ENCODE data around the gene ZNF775. TPM values are rescaled to one million over a fixed set of nuclear protein-coding genes. Genes with fewer than 3 reads are reported as not detected.
A peak's percentile ranks its signal among the peaks of the same experiment; 100 is the strongest.
"Not testable (repeated sequence)": the region's sequence is repeated elsewhere in the genome, so short reads cannot be mapped to it uniquely, and the experiment has no call there.

ZNF775 gene
- total RNA-seq, 1 experiment from 2014 or later = 5.8 TPM

- Histone ChIP-seq H3K27me3 (replicated peaks) (no peaks in the 10 kb centered on the region), H3K36me3 (peaks cover 30% of the 10 kb centered on the region), H3K27ac (no peak overlapping the region), H3K4me1 (replicated peaks) (peaks cover 18% of the 10 kb centered on the region), H3K4me3 (no peak overlapping the region), H3K9me3 (replicated peaks) (no peaks in the 10 kb centered on the region)
- DNase-seq (ENCODE audit: low read depth in 1 of 2, low spot score in 2 of 2) = no peak
Observed at GRCh38 chr7:150377635-150378034, 1.5 kb upstream of the ZNF775 start.

GRCh38 chr7:150378115-150378852 lies 846 bp upstream of the ZNF775 start:
- DNase-seq (ENCODE audit: low read depth in 1 of 2, low spot score in 2 of 2) = peak; percentile 78 to 82

GRCh38 chr7:150379441-150380379 lies 580 bp downstream of the ZNF775 start:
- DNase-seq (ENCODE audit: low read depth in 1 of 2, low spot score in 2 of 2) = peak in 1 of 2 experiments; percentile 52
- peak overlapping the region; percentile 17; the same call in 1 of the 2 replicates for H3K27ac ChIP-seq

More at GRCh38 chr7:150378115-150378852, 846 bp upstream of the ZNF775 start:
- peaks cover 18% of the 10 kb centered on the region for H3K4me1 ChIP-seq (replicated peaks)
- no peaks in the 10 kb centered on the region for H3K27me3 ChIP-seq (replicated peaks)
- H3K27ac ChIP-seq = peak overlapping the region; percentile 64
- H3K4me3 ChIP-seq = peak overlapping the region; percentile 52
- H3K9me3 ChIP-seq (replicated peaks) = no peaks in the 10 kb centered on the region
- peaks cover 23% of the 10 kb centered on the region for H3K36me3 ChIP-seq

GRCh38 chr7:150380463-150380862 lies 1.3 kb downstream of the ZNF775 start:
- no peak for DNase-seq (ENCODE audit: low read depth in 1 of 2, low spot score in 2 of 2)
- Histone ChIP-seq H3K36me3 (peaks cover 6% of the 10 kb centered on the region; the same call in 1 of the 2 replicates), H3K9me3 (replicated peaks) (no peaks in the 10 kb centered on the region), H3K27me3 (replicated peaks) (no peaks in the 10 kb centered on the region), H3K27ac (no peak overlapping the region), H3K4me3 (no peak overlapping the region; the same call in 1 of the 2 replicates), H3K4me1 (replicated peaks) (peaks cover 12% of the 10 kb centered on the region)

More at GRCh38 chr7:150379441-150380379, 580 bp downstream of the ZNF775 start:
- H3K27me3 ChIP-seq (replicated peaks) = no peaks in the 10 kb centered on the region
- peaks cover 14% of the 10 kb centered on the region for H3K4me1 ChIP-seq (replicated peaks)
- H3K4me3 ChIP-seq = peak overlapping the region; percentile 52
- no peaks in the 10 kb centered on the region for H3K9me3 ChIP-seq (replicated peaks)
- peaks cover 9% of the 10 kb centered on the region for H3K36me3 ChIP-seq

GRCh38 chr7:150381096-150381495 lies 2.0 kb downstream of the ZNF775 start:
- no peaks in the 10 kb centered on the region for H3K27me3 ChIP-seq (replicated peaks)
- no peak overlapping the region for H3K27ac ChIP-seq
- DNase-seq (ENCODE audit: low read depth in 1 of 2, low spot score in 2 of 2) = no peak
- H3K4me3 ChIP-seq = no peak overlapping the region
- peaks cover 12% of the 10 kb centered on the region for H3K4me1 ChIP-seq (replicated peaks)
- H3K36me3 ChIP-seq = peaks cover 2% of the 10 kb centered on the region; the same call in 1 of the 2 replicates
- no peaks in the 10 kb centered on the region for H3K9me3 ChIP-seq (replicated peaks)

GRCh38 chr7:150381785-150382122 lies 2.6 kb downstream of the ZNF775 start:
- Histone ChIP-seq H3K27ac (no peak overlapping the region), H3K4me1 (replicated peaks) (peaks cover 12% of the 10 kb centered on the region), H3K27me3 (replicated peaks) (no peaks in the 10 kb centered on the region), H3K9me3 (replicated peaks) (no peaks in the 10 kb centered on the region), H3K4me3 (no peak overlapping the region), H3K36me3 (no peaks in the 10 kb centered on the region)
- no peak for DNase-seq (ENCODE audit: low read depth in 1 of 2, low spot score in 2 of 2)

- peaks cover 12% of the 10 kb centered on the region for H3K4me1 ChIP-seq (replicated peaks)
- no peak for DNase-seq (ENCODE audit: low read depth in 1 of 2, low spot score in 2 of 2)
- no peak overlapping the region for H3K4me3 ChIP-seq
- no peaks in the 10 kb centered on the region for H3K36me3 ChIP-seq
- no peak overlapping the region for H3K27ac ChIP-seq
- H3K27me3 ChIP-seq (replicated peaks) = no peaks in the 10 kb centered on the region
- H3K9me3 ChIP-seq (replicated peaks) = no peaks in the 10 kb centered on the region
Observed at GRCh38 chr7:150382123-150382843, 3.2 kb downstream of the ZNF775 start.

- Histone ChIP-seq H3K36me3 (no peaks in the 10 kb centered on the region), H3K4me1 (replicated peaks) (peaks cover 9% of the 10 kb centered on the region), H3K27ac (no peak overlapping the region), H3K4me3 (no peak overlapping the region), H3K27me3 (replicated peaks) (no peaks in the 10 kb centered on the region), H3K9me3 (replicated peaks) (no peaks in the 10 kb centered on the region)
- no peak for DNase-seq (ENCODE audit: low read depth in 1 of 2, low spot score in 2 of 2)
Observed at GRCh38 chr7:150382844-150383225, 3.7 kb downstream of the ZNF775 start.

- H3K36me3 ChIP-seq = no peaks in the 10 kb centered on the region
- no peak overlapping the region for H3K4me3 ChIP-seq
- no peak overlapping the region for H3K27ac ChIP-seq
- DNase-seq (ENCODE audit: low read depth in 1 of 2, low spot score in 2 of 2) = no peak
- H3K4me1 ChIP-seq (replicated peaks) = no peaks in the 10 kb centered on the region
- H3K27me3 ChIP-seq (replicated peaks) = no peaks in the 10 kb centered on the region
- no peaks in the 10 kb centered on the region for H3K9me3 ChIP-seq (replicated peaks)
Observed at GRCh38 chr7:150383710-150384397, 4.7 kb downstream of the ZNF775 start.

GRCh38 chr7:150384406-150385301 lies 5.5 kb downstream of the ZNF775 start:
- no peak for DNase-seq (ENCODE audit: low read depth in 1 of 2, low spot score in 2 of 2)
- Histone ChIP-seq H3K4me1 (replicated peaks) (no peaks in the 10 kb centered on the region), H3K4me3 (no peak overlapping the region), H3K36me3 (no peaks in the 10 kb centered on the region), H3K27me3 (replicated peaks) (no peaks in the 10 kb centered on the region), H3K9me3 (replicated peaks) (no peaks in the 10 kb centered on the region), H3K27ac (no peak overlapping the region)

- Histone ChIP-seq H3K27me3 (replicated peaks) (no peaks in the 10 kb centered on the region), H3K4me1 (replicated peaks) (no peaks in the 10 kb centered on the region), H3K4me3 (no peak overlapping the region), H3K36me3 (no peaks in the 10 kb centered on the region), H3K27ac (no peak overlapping the region), H3K9me3 (replicated peaks) (no peaks in the 10 kb centered on the region)
- no peak for DNase-seq (ENCODE audit: low read depth in 1 of 2, low spot score in 2 of 2)
Observed at GRCh38 chr7:150385302-150385723, 6.2 kb downstream of the ZNF775 start.

GRCh38 chr7:150385884-150386283 lies 6.8 kb downstream of the ZNF775 start:
- not testable (repeated sequence) for H3K9me3 ChIP-seq (replicated peaks); DNase-seq (ENCODE audit: low read depth in 1 of 2, low spot score in 2 of 2); H3K36me3 ChIP-seq; H3K27ac ChIP-seq; H3K27me3 ChIP-seq (replicated peaks); H3K4me3 ChIP-seq; H3K4me1 ChIP-seq (replicated peaks)
